Epithelial cell of esophagus (primary cell): ENCODE results near the gene PSPH.
A peak's percentile ranks its signal among the peaks of the same experiment; 100 is the strongest.
"Not testable (repeated sequence)": the region's sequence is repeated elsewhere in the genome, so short reads cannot be mapped to it uniquely, and the experiment has no call there.

Experiments
- DNase-seq: peaks from one replicate; pipeline ENCODE4 v3.0.0; 2010; ENCODE audit warnings: low read depth
- H3K4me3 ChIP-seq: 2 replicates; pipeline ENCODE4 v1.5.1; 2011; ENCODE audit warnings: mild to moderate bottlenecking, low read length, control low read depth
- TF ChIP-seq, protein P1 (sequence below): IDR thresholded peaks from 2 replicates; pipeline ENCODE4 v1.5.1; 2011; ENCODE audit warnings: low read depth, mild to moderate bottlenecking, low read length, control low read depth, inconsistent platforms; ENCODE audit not compliant: insufficient read depth; ENCODE audit errors: missing control alignments

PSPH gene

DNA sequence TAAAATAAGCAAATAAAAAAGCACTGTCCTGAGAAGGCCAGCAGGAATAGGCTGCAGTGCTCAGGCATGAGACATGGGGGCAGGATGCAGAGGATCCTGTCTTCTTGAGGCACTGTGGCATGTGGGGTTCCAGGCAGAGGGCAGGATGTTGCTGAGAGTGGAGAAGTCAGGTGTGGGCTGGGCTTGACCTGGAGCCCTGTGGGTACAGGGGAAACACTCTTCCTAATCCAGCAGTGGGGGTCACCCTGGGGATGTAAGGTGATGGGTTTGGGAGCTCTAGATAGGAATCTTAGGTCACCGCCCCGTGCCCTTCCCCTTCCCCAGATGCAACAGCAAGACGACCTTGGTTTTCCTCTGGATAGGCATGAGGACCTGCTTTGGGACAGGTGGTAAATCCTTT, 26.4 kb upstream of the PSPH start:
- no peak for DNase-seq
- no peak overlapping the region for H3K4me3 ChIP-seq
- TF ChIP-seq, protein P1, sequence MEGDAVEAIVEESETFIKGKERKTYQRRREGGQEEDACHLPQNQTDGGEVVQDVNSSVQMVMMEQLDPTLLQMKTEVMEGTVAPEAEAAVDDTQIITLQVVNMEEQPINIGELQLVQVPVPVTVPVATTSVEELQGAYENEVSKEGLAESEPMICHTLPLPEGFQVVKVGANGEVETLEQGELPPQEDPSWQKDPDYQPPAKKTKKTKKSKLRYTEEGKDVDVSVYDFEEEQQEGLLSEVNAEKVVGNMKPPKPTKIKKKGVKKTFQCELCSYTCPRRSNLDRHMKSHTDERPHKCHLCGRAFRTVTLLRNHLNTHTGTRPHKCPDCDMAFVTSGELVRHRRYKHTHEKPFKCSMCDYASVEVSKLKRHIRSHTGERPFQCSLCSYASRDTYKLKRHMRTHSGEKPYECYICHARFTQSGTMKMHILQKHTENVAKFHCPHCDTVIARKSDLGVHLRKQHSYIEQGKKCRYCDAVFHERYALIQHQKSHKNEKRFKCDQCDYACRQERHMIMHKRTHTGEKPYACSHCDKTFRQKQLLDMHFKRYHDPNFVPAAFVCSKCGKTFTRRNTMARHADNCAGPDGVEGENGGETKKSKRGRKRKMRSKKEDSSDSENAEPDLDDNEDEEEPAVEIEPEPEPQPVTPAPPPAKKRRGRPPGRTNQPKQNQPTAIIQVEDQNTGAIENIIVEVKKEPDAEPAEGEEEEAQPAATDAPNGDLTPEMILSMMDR, result no peak

DNA sequence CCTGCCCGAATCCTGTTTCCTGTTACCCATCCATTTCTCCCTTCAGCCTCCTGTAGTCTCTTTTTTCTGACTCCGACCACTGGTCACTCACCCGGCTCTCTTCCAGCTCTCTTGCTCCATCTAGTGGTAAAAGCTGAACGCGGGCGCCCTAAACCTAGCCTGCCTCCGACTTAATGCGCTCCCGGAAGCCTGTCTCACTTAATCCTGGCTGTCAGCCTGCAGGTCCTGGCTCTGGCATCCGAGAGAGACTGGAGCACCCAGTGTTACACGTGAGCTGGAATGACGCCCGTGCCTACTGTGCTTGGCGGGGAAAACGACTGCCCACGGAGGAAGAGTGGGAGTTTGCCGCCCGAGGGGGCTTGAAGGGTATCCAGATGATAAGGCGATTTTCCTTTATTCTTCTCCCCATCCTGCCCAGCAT, 23.1 kb upstream of the PSPH start:
- no peak overlapping the region for H3K4me3 ChIP-seq
- peak; percentile 80 for DNase-seq
- TF ChIP-seq, protein P1, result peak; percentile 93

DNA sequence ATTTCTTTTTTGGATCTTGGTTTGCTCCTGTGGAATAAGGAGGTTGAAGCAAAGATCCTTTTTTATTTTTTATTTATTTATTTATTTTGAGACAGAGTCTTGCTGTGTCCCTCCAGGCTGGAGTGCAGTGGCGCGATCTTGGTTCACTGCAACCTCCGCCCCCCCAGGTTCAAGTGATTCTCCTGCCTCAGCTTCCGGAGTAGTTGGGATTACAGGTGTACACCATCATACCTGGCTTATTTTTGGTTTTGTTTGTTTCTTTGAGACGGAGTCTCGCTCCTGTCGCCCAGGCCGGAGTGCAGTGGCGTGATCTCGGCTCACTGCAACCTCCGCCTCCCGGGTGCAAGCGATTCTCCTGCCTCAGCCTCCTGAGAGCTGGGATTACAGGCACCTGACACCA, 15.1 kb upstream of the PSPH start:
- not testable (repeated sequence) for H3K4me3 ChIP-seq, DNase-seq

DNA sequence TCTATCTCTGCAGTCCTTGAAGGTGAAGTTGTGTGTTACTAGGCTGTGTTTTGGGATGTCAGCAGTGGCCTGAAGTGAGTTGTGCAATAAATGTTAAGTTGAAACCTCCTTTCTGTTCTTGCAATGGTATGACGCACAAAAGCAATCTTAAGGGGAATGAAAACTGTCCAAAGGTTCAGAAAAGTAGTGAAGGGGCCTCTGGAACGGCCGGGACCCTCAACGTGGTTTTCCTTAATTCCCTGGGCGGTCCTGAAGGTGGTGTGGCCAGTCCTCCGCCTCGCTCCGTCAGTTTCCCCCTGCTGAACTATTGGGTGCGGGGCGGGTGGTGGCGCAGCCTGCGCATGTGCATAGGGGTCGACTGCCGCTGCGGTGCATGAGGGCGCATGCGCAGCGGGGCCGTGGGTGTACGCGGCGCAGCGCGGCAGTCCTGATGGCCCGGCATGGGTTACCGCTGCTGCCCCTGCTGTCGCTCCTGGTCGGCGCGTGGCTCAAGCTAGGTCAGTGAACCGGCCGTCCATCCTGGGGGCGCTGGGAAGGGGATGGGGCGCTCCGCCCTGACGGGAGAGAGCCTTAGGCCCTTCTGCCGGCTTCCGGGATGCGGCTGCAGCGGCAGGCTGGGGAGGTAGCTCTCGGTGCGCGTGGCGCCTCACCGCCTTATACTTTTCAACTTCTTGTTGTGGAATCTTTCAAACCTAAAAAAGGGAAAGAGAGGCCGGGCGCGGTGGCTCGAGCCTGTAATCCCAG, 12.8 kb upstream of the PSPH start, which contains the start of gene SUMF2:
Gene SUMF2 (plus strand): TSS at position 405 of the 744 bp plus-strand sequence. CDS start 26 bp downstream, at position 431.
- peak; percentile 87 for DNase-seq
- TF ChIP-seq, protein P1, result no peak

DNA sequence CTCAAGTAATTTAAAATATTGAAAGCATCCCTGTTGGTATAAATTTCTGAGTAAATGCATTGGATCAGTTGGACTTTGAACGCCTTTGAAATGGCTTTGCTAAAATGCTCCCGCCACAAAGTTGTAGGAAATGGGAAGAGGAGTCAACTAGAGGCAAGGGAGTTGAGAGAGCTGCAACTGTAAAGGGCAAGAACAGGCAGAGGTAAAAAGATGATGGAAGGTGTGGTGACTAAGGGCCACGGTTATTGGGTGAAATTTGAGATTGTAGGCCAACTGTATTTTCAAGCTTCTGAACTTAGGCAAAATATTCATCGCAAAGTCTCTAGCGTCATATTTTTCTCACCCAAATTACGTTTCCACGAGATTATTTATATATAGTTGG, 12.2 kb upstream of the PSPH start:
- no peak overlapping the region for H3K4me3 ChIP-seq

More for the DNA sequence above, 12.8 kb upstream of the PSPH start, which contains the start of gene SUMF2:
- H3K4me3 ChIP-seq, result peak within 1 kb of the TSS; percentile 91

DNA sequence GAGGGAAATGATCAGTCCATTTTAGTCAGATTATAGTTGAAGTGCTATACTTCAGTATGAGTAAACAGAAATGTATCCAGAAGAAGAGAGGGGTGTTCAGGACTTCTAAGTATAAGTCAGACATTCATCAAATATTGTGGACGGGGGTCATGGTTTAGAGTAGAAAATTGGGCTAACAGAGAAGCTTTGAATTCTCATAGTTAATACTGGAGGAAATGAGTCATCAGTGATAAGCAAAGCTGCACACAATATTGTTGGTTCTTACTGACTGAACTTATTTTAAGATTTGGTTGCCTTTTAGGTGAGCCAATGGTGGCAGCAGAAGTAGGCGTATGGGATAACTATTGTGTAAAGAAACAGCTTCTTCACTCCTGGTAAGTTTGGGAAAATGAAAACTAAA, 11.1 kb upstream of the PSPH start:
- no peak overlapping the region for H3K4me3 ChIP-seq
- DNase-seq, result no peak
- TF ChIP-seq, protein P1, result no peak

More for the DNA sequence above, 12.2 kb upstream of the PSPH start:
- TF ChIP-seq, protein P1, result no peak
- no peak for DNase-seq

DNA sequence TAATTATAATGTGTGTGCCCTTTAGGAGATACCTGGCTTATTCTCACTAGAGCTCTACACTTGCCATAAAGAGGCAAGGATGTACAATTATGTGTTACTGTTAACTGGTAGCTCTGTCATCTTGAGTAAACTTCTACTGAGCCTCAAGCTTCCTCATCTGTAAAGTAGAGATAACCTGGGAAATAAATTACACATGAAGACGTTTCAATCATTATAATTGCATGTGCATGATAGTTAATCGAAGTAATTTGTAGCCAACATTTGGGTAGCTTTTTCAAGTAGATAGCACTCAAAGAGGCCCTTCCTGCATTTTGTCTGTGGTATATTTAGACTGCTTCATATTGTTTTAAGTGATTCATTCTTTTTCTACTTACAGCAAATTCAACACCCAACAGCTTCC, 2.7 kb upstream of the PSPH start:
- TF ChIP-seq, protein P1, result no peak
- H3K4me3 ChIP-seq, result no peak overlapping the region
- DNase-seq, result no peak
